H1 (cell line): ENCODE data around the gene DOCK3. TPM values are rescaled to one million over a fixed set of nuclear protein-coding genes. Genes with fewer than 3 reads are reported as not detected.

Source experiments
- SIN3A ChIP-seq, 2 experiments: IDR thresholded peaks in 1 of 2; conservative IDR thresholded peaks in 1 of 2; 2 replicates each; pipeline ENCODE4 v1.6.1; 2011 to 2012; ENCODE audit warnings: low read length in 2 of 2, improper control_type of control experiment in 1 of 2, low read depth in 1 of 2, mild to moderate bottlenecking in 1 of 2
- polyA plus RNA-seq, 7 experiments: library from polyadenylated mRNA; depleted of rRNA in 3 of 7; stranded (reverse) in 5 of 7; unstranded in 2 of 7; fragments of >200 nt in 5 of 7; fragments of 200-250 nt in 2 of 7; gene quantifications; 1 replicate in 5 of 7; 2 replicates in 1 of 7; 4 replicates in 1 of 7; pipeline versions ENCODE4 v1.2.1 to v1.2.3, GENCODE V29; 2011 to 2013; ENCODE audit warnings: missing spikeins in 2 of 7, mixed read lengths in 2 of 7
- total RNA-seq: library from RNA; stranded (reverse); fragmentation: NEBNext Ultra II Directional; extraction: Animal tissue kit (Norgen Biotek cat#: 25700); gene quantifications from 2 replicates; pipeline ENCODE4 v1.2.1, GENCODE V29; 2021

Gene DOCK3
- total and polyA plus RNA-seq, 2 of the 8 experiments (the other 6 are each of a cell fraction or from before 2014, with no cell fraction given), result 2.7 to 5.0 TPM

DNA sequence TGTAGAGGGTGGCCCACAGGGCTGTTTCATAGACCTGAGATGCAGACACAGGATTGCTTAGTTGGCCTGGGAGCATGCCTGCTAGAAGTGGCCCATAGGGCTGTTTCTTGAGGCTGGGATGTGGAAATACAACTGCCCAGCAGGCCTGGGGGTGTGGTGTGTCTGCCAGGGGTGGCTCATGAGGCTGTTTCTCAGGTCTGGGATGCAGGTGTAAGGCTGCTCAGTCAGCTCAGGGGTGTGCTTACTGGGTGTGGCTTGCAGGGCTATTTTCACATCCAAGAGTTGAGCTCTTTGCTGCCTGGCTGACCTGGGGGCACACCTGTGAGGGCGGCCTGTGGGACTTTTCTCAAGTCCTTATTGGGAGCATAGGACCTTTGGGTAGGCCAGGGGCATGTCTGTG lies 131.3 kb downstream of the DOCK3 start (continued):
- TF ChIP-seq SIN3A (conservative IDR thresholded peaks at IDR 0.05 in 1 of 2, IDR thresholded peaks at IDR 0.05 in 1 of 2; ENCODE audit: low read depth in 1 of 2, low read length in 2 of 2), result no peak
